H54 (cell line): Measurements from ENCODE around the gene ANKRD17.

ENCODE experiments used
- DNase-seq: peaks from one replicate; pipeline ENCODE4 v3.0.0; 2011; ENCODE audit warnings: low spot score, mixed read lengths; ENCODE audit not compliant: insufficient read length
- FAIRE-seq: peaks from 3 replicates; lab custom pipeline; 2011; peaks lifted over from hg19 to GRCh38; lab: Jason Lieb, UNC
- POLR2A ChIP-seq: IDR thresholded peaks from 2 replicates; pipeline ENCODE4 v1.6.1; 2011; ENCODE audit warnings: low read depth, mild to moderate bottlenecking, low read length

ANKRD17 gene

DNA sequence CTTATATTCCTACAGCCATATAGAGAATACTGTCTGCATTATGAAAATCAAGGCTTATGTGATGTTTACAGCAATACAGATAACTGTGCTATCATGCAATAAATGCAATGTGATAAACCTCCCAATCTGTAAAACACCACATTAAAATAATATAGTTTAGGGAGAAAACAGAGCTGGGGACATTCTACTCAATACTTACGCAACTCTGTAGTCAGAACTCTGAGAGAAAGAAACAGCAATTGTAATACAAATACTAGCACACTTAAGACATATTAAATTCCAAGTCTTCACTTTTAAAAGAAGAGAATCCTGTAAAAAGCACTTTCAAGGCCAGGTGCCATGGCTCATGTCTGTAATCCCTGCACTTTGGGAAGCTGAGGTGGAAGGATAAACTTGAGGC is 61.4 kb downstream of the ANKRD17 start:
- no peak for FAIRE-seq
- no peak for DNase-seq
- TF ChIP-seq POLR2A = no peak

DNA sequence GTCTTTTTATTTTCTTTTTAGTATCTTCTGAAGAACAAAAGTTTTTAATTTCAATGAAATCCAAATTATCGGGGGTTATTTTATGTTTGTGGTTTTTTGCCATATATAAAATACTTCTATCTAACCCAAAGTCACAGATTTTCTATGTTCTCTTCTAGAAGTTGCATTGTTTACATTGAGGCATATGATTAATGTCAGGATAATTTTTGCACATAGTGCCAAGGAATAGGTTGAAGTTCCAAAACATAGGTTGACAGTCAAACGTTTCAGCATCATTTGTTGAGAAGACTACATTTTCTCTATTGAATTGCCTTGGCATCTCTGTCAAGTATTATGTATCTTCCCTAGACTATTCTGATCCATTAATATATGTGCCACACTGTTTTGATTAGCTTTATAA is 64.5 kb downstream of the ANKRD17 start:
- FAIRE-seq (no peak), DNase-seq (no peak)
- no peak for TF ChIP-seq POLR2A

DNA sequence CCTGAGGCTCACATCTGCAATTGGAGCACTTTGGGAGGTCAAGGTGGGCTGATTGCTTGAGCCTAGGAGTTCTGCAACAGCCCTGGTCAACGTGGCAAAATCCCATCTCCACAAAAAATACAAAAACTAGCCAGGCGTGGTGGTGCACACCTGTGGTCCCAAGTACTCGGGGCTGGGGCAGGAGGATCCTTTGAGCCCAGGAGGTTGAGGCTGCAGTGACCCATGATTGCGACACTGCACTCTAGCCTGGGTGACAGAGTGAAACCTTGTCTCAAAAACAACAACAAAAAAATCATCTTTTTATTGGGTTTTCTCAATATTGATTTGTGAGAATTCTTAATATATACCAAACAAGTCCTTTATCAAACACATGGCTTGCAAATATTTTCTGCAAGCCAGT is 64.9 kb downstream of the ANKRD17 start:
- DNase-seq (no peak), FAIRE-seq (no peak)
- TF ChIP-seq POLR2A = no peak

DNA sequence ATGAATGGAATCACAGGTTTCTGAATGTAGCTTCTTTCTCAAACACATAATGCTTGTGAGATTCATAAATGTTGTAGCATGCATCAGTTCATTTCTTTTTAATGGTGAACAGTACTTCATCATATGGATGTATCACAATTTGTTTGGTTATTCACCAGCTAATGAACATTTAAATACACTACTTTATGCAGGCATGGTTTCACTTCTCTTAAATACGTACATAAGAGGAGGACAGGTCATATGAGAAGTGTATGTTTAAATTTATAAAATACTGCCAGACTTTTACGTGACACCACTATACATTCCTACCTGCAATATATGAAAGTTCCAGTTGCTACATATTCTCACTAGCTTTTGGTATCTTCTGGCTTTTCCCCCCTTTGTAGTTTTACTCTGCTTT is 65.4 kb downstream of the ANKRD17 start:
- DNase-seq (no peak), FAIRE-seq (no peak)
- TF ChIP-seq POLR2A = no peak

DNA sequence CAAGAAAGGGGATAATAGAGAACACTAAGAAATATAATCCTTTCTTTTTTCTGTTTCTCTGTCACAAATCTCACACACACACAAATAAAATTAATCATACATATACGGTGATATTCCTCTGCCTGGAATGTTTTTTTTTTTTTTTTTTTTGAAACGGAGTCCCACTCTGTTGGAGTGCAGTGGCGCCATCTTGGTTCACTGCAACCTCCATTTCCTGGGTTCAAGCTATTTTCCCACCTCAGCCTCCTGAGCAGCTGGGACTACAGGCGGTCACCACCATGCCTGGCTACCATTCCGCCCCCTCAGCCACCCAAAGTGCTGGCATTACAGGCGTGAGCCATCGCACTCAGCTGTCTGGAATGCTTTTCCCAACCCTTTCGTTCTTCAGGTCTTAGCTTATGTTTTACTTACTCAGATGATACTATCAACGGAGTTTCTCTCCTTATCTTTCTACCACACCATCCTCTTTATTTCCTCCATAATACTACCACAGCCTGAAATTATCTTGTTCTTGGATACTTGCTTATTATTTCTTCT is 69.3 kb downstream of the ANKRD17 start:
- DNase-seq (no peak), FAIRE-seq (no peak)
- no peak for TF ChIP-seq POLR2A

DNA sequence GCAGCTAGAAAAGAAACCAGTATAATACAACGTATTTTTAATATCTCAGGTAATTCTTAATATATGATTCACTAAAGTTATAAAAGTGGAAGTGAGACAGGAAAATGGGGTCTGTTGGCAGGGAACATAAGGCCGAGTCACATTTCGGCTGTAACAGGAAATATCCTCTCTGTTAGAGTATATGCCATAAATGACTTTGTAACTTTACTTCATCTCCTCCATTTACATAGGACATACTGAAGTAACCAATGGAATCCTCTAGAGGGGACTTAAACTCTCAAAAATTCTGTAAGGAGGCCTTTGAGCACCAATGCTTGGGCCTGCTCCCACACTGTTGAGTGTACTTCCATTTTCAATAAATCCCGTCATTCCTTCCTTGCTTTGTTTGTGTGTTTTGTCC is 71.3 kb downstream of the ANKRD17 start:
- FAIRE-seq = no peak
- no peak for DNase-seq
- no peak for TF ChIP-seq POLR2A

DNA sequence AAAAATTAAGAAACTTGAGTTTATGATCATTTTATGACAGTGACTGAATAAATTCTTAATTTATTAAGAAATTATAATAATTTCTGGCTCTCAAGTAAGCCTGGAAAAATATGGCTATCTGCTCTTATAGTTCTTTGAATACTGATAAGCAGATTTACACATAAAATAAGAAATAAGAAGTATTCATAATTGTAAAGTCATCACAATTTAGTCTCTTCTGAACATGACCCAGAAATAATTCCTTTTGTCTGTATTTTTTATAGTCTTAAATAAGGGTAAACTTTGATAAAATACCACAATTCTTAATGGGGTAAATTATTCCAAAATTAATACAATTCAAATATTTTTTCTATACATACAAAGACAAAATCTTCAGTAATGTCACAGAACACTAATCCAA is 72.7 kb downstream of the ANKRD17 start:
- no peak for TF ChIP-seq POLR2A
- no peak for FAIRE-seq
- no peak for DNase-seq

DNA sequence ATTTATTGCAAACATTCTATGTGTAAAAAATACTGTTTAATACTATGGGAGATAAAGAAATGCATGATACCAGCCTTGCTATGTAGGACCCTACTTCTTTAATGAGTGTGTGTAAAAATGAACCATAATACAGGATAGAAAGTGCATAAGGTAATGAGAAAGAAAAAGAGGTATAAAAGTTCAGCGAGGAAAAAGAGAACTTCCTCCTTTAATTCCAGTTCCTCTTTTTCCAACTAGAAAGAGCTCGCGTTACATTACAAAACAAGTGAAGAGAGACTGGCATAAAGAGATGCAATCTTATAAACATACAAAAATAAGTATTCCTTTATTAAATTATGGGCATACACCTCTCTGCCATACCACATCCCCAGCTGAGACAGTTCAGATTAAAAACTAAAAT is 77.4 kb downstream of the ANKRD17 start:
- DNase-seq (no peak), FAIRE-seq (no peak)
- TF ChIP-seq POLR2A = no peak

DNA sequence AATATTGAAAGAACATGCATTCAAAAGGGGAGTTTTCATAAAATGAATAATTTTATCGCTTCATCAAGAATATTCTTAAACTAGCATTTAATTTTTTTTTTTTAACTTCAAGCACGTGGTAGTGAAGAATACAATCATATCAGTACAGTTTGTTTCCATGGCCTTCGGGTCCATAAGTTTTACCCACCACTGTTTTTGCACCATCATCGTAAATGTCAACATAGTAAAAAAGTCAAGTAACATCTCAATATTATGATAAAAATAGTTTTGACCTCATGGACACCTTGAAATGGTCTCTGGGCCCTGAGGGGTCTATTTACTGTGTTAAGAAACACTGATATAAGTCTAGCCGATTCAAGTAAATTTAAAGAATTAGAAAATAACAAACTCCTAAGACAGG is 80.2 kb downstream of the ANKRD17 start:
- FAIRE-seq = no peak
- TF ChIP-seq POLR2A = no peak

DNA sequence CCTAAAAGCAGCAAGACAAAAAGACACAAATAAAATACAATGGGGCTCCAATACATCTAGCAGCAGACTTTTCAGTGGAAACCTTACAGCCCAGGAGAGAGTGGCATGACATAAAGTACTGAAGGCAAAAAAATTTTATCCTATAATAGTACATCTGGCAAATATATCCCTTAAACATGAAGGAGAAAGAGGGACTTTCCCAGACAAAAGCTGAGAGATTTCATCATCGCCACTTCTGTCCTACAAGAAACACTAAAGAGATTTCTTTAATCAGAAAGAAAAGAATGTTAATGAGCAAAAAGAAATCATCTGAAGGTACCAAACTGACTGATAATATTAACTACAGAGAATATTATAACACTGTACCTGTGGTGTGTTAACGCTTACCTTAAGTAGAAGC is 86.4 kb downstream of the ANKRD17 start:
- TF ChIP-seq POLR2A = no peak
- FAIRE-seq = no peak
- no peak for DNase-seq

More for the DNA sequence above, 80.2 kb downstream of the ANKRD17 start:
- no peak for DNase-seq

DNA sequence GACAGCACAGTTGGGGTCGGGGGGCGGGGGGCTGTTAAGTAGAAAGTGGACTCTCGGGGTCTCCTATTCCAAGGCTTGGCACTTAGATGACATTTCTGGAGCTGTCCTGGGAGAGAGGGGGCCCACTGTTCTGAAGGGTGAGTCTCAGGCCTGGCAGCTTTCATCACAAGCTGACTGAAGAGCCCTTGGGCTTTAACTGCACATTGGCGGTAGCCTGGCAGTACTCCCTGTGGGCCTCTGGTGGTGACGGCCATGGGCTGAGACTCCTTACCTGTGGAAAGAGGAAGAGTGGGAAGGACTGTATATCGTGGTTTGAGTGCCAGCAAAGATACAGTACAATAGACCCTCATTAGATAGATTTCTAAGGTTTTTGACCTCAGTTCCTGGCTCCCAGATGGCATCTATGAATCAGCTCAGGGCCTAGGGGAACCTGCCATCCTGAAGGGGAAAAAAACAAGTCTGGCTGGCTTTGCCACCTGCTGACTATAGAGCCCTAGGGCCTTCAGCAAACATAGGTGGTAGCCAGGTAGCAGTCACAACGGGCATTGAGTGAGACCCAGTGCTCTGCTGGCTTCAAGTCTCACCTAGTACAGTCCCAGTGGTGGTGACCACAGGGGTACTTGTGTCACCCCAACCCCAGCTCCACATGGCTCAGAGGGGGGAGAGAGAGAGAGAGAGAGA is 87.9 kb downstream of the ANKRD17 start:
- TF ChIP-seq POLR2A = no peak

DNA sequence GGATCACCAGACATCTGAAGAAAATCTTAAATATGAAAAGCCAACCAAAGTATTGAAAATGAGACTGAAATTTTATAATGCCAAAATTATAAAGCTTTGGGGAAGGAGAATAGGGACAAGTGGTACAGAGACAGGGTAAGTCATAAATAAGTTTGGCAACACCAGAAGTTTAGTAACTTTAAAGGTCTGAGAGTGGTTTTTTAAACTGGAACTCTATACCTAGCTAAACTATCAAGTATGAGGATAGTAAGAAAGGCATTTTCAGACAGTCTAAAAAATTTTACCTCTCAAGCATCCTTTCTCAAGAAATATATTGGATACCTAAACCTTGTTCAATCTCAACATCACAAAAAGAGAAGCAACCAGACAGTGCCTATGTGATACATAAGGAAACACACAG is 92.4 kb downstream of the ANKRD17 start:
- FAIRE-seq (no peak), DNase-seq (no peak)
- no peak for TF ChIP-seq POLR2A

More for the DNA sequence above, 87.9 kb downstream of the ANKRD17 start:
- FAIRE-seq (no peak), DNase-seq (no peak)

DNA sequence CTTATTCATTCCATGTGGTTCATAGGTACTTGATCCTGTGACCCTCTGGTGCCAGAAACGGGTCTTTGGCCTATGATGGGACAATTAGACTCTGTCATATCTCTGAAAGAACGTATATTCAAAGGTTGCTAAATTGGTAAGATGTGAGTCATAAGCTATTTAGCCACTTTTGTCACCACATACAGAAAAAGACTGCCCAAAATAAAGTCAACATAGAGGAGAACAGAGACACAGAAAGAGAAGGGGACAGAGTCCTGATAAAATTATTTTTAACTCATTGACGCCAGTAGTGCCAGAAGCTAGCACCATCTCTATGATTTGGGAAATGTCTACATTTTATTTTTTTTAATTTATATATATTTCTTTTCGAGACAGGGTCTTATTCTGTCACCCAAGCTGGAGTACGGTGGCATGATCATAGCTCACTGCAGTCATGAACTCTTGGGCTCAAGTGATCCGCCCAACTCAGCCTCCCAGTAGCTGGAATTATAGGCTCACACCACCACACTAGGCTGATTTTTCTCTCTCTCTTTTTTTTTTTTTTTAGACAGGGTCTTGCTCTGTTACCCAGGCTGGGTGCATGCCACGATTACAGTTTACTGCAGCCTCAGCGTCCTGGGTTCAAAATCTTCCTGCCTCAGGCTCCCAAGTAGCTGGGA is 96.9 kb downstream of the ANKRD17 start:
- no peak for TF ChIP-seq POLR2A
- no peak for DNase-seq
- FAIRE-seq = no peak

DNA sequence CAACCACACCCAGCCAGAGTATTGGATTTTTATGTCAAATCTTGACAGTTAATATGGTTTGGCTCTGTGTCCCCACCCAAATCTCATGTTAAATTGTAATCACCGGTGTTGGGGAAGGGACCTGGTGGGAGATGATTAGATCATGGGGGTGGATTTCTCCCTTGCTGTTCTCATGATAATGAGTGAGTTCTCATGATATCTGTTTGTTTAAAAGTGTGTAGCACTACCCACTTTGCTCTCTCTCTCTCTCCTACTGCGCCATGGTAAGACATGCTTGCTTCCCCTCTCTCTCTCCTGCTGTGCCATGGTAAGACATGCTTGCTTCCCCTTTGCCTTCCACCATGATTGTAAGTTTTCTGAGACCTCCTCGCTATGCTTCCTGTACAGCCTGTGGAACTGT is 102.2 kb downstream of the ANKRD17 start:
- FAIRE-seq (no peak), DNase-seq (no peak)
- no peak for TF ChIP-seq POLR2A

DNA sequence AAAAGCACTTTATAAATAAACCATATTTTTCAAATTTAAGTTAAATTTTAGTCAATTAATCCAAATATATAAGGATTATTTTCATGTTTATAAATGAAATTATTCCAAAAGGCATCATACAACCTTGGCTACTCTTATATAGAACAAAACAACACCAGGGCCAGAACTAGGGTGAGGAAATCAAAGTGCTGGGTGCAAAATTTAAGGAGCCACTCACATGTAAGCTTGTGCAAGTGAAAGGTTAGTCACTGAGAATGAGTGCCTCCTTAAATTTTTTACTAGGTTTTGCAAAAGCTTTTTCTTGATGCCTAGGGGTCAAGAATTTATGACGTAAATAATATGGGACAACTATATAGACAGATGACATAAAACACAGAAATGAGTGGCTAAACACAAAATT is 105.7 kb downstream of the ANKRD17 start:
- FAIRE-seq = no peak
- no peak for DNase-seq
- TF ChIP-seq POLR2A = no peak
